NT2/D1 (cell line): ENCODE data around the gene ERMP1.

ENCODE experiments used
- SUZ12 ChIP-seq: IDR thresholded peaks from 2 replicates; pipeline ENCODE4 v1.6.1; 2011; ENCODE audit not compliant: insufficient read length, insufficient read depth; ENCODE audit errors: extremely low read depth
- YY1 ChIP-seq: IDR thresholded peaks from 2 replicates; pipeline ENCODE4 v1.6.1; 2011; ENCODE audit not compliant: insufficient read length, insufficient read depth
- ZNF274 ChIP-seq: IDR thresholded peaks from 2 replicates; pipeline ENCODE4 v1.6.1; 2011; ENCODE audit warnings: mild to moderate bottlenecking, low read depth, low read length

- no peak for TF ChIP-seq ZNF274
- TF ChIP-seq SUZ12 = no peak
- no peak for TF ChIP-seq YY1
These were observed 20.1 kb upstream of the ERMP1 start for GRCh38 chr9:5852987-5853386.
